H1 (cell line): ENCODE measurements around the gene FIGNL1. TPM values are rescaled to one million over a fixed set of nuclear protein-coding genes. Genes with fewer than 3 reads are reported as not detected.

ENCODE experiments used
- CTCF ChIA-PET: fragments of 300-600 bp; sonication (Branson Sonifier 250); formaldehyde crosslinking; loops from one replicate; lab custom pipeline; 2021; ENCODE audit not compliant: partially characterized antibody; lab: Charles Lee
- POLR2A ChIA-PET: fragments of 300-600 bp; sonication (Branson Sonifier 250); formaldehyde crosslinking; loops from one replicate; lab custom pipeline; 2021; ENCODE audit warnings: inconsistent platforms; ENCODE audit not compliant: partially characterized antibody; lab: Charles Lee
- DNase-seq, 2 experiments: peaks; one replicate each; pipeline versions ENCODE4 v3.0.0 to v3.0.0-alpha.2; 2010 to 2022; ENCODE audit warnings: low spot score in 2 of 2, low read depth in 1 of 2, mixed read lengths in 1 of 2
- FAIRE-seq: peaks from 2 replicates; lab custom pipeline; 2011; peaks lifted over from hg19 to GRCh38; lab: Jason Lieb, UNC
- H2AFZ ChIP-seq: 2 replicates; pipeline ENCODE4 v1.8.1; 2012; ENCODE audit warnings: low read length, inconsistent platforms
- H2AK5ac ChIP-seq: 2 replicates; pipeline ENCODE4 v1.6.1; 2013; ENCODE audit warnings: low read depth, low read length
- H2BK120ac ChIP-seq: replicated peaks from 2 replicates; pipeline ENCODE3; 2013; ENCODE audit warnings: low read depth, low read length, inconsistent platforms
- H2BK12ac ChIP-seq: 2 replicates; pipeline ENCODE4 v1.6.1; 2013; ENCODE audit warnings: low read depth, low read length
- H2BK15ac ChIP-seq: 2 replicates; pipeline ENCODE4 v1.6.1; 2013; ENCODE audit warnings: low read length
- H2BK20ac ChIP-seq: 2 replicates; pipeline ENCODE4 v1.6.1; 2013; ENCODE audit warnings: low read length
- H2BK5ac ChIP-seq: 2 replicates; pipeline ENCODE4 v1.6.1; 2013; ENCODE audit warnings: low read depth, low read length
- H3K14ac ChIP-seq: 2 replicates; pipeline ENCODE4 v1.6.1; 2013; ENCODE audit warnings: inconsistent platforms; ENCODE audit not compliant: insufficient read length
- H3K18ac ChIP-seq: 2 replicates; pipeline ENCODE4 v1.6.1; 2013; ENCODE audit warnings: low read length; ENCODE audit errors: extremely low read depth
- H3K23ac ChIP-seq: 2 replicates; pipeline ENCODE4 v1.6.1; 2013; ENCODE audit warnings: inconsistent platforms; ENCODE audit not compliant: insufficient read length
- H3K23me2 ChIP-seq: 2 replicates; pipeline ENCODE4 v1.6.1; 2013; ENCODE audit warnings: low read depth, low read length
- H3K27ac ChIP-seq: 2 replicates; pipeline ENCODE4 v1.6.1; 2011; ENCODE audit warnings: low read depth, low read length, inconsistent platforms
- H3K27me3 ChIP-seq, 4 experiments: replicated peaks in 1 of 4; 1 replicate in 1 of 4; 2 replicates in 3 of 4; pipeline versions ENCODE4 v1.6.1 to v1.8.1; 2011 to 2013; ENCODE audit warnings: low read length in 3 of 4, mild to moderate bottlenecking in 3 of 4, inconsistent platforms in 2 of 4, mixed read lengths in 2 of 4, moderate library complexity in 1 of 4; ENCODE audit not compliant: control insufficient read depth in 3 of 4, insufficient read depth in 3 of 4; ENCODE audit errors: extremely low read depth in 1 of 4
- H3K36me3 ChIP-seq, 4 experiments: 2 replicates each; pipeline versions ENCODE4 v1.6.1 to v1.8.1; 2011 to 2013; ENCODE audit warnings: mild to moderate bottlenecking in 4 of 4, low read length in 3 of 4, moderate library complexity in 2 of 4, control low read depth in 1 of 4, inconsistent platforms in 1 of 4; ENCODE audit not compliant: insufficient read depth in 4 of 4, control insufficient read depth in 2 of 4
- H3K4ac ChIP-seq: replicated peaks from 2 replicates; pipeline ENCODE3; 2013; ENCODE audit warnings: low read length, low read depth, mixed read lengths, inconsistent platforms; ENCODE audit not compliant: insufficient read length
- H3K4me1 ChIP-seq, 4 experiments: replicated peaks in 1 of 4; 1 replicate in 1 of 4; 2 replicates in 3 of 4; pipeline versions ENCODE4 v1.6.1 to v1.8.1; 2011 to 2013; ENCODE audit warnings: low read length in 3 of 4, inconsistent platforms in 2 of 4, mixed read lengths in 1 of 4; ENCODE audit not compliant: insufficient read depth in 4 of 4, control insufficient read depth in 3 of 4
- H3K4me2 ChIP-seq, 2 experiments: 2 replicates each; pipeline versions ENCODE4 v1.6.1 to v1.8.1; 2011 to 2013; ENCODE audit warnings: low read depth in 2 of 2, low read length in 2 of 2, control low read depth in 1 of 2, inconsistent platforms in 1 of 2, mild to moderate bottlenecking in 1 of 2; ENCODE audit not compliant: insufficient read depth in 1 of 2
- H3K4me3 ChIP-seq, 4 experiments: fragments of 200-600, 300-600 bp in 1 of 4; sonication (generic), shearing (Covaris generic), sonication (Bioruptor Twin) in 1 of 4; 2 replicates each; pipeline versions ENCODE4 v1.5.1 to v1.8.1; 2011 to 2016; ENCODE audit warnings: low read length in 4 of 4, low read depth in 3 of 4, control low read depth in 2 of 4, inconsistent platforms in 2 of 4, mild to moderate bottlenecking in 2 of 4, mixed read lengths in 1 of 4, moderate library complexity in 1 of 4; ENCODE audit not compliant: insufficient read depth in 2 of 4; ENCODE audit errors: extremely low read depth in 1 of 4
- H3K56ac ChIP-seq: replicated peaks from 2 replicates; pipeline ENCODE3; 2013; ENCODE audit warnings: low read depth, mild to moderate bottlenecking, mixed read lengths, low read length, inconsistent platforms; ENCODE audit not compliant: insufficient read length
- H3K79me1 ChIP-seq: 2 replicates; pipeline ENCODE4 v1.6.1; 2013; ENCODE audit warnings: low read depth, low read length, control low read depth
- H3K79me2 ChIP-seq, 2 experiments: 2 replicates each; pipeline versions ENCODE4 v1.6.1 to v1.8.1; 2012 to 2013; ENCODE audit warnings: low read length in 2 of 2, mild to moderate bottlenecking in 2 of 2, inconsistent platforms in 1 of 2; ENCODE audit not compliant: insufficient read depth in 2 of 2, control insufficient read depth in 1 of 2
- H3K9ac ChIP-seq, 4 experiments: replicated peaks in 1 of 4; 1 replicate in 1 of 4; 2 replicates in 3 of 4; pipeline versions ENCODE4 v1.6.1 to v1.8.1; 2011 to 2013; ENCODE audit warnings: low read depth in 3 of 4, low read length in 3 of 4, control low read depth in 2 of 4, mild to moderate bottlenecking in 2 of 4, moderate library complexity in 2 of 4, inconsistent platforms in 1 of 4; ENCODE audit errors: extremely low read depth in 1 of 4
- H3K9me3 ChIP-seq, 2 experiments: 2 replicates each; pipeline versions ENCODE4 v1.6.1 to v1.8.1; 2012 to 2013; ENCODE audit warnings: mild to moderate bottlenecking in 2 of 2, moderate library complexity in 2 of 2, control low read depth in 1 of 2, inconsistent platforms in 1 of 2, low read depth in 1 of 2, low read length in 1 of 2, mixed read lengths in 1 of 2; ENCODE audit not compliant: insufficient read depth in 2 of 2
- H4K20me1 ChIP-seq, 2 experiments: replicated peaks in 1 of 2; 2 replicates each; pipeline versions ENCODE3 to v1.8.1; 2011 to 2013; ENCODE audit warnings: inconsistent platforms in 2 of 2, low read length in 2 of 2, mild to moderate bottlenecking in 1 of 2; ENCODE audit not compliant: insufficient read depth in 2 of 2, control insufficient read depth in 1 of 2
- H4K5ac ChIP-seq: 2 replicates; pipeline ENCODE4 v1.6.1; 2013; ENCODE audit warnings: low read length, low read depth, mixed read lengths, inconsistent platforms; ENCODE audit not compliant: insufficient read length
- H4K8ac ChIP-seq: 2 replicates; pipeline ENCODE4 v1.8.0; 2013; ENCODE audit warnings: mild to moderate bottlenecking, moderate library complexity, low read length, inconsistent platforms; ENCODE audit not compliant: insufficient read depth; ENCODE audit errors: extremely low read depth
- H4K91ac ChIP-seq: replicated peaks from 2 replicates; pipeline ENCODE3; 2013; ENCODE audit warnings: low read length, mixed read lengths, inconsistent platforms; ENCODE audit not compliant: insufficient read length
- ATF2 ChIP-seq: IDR thresholded peaks from 2 replicates; pipeline ENCODE4 v1.6.1; 2012; ENCODE audit warnings: low read length, inconsistent platforms
- EGR1 ChIP-seq: IDR thresholded peaks from 2 replicates; pipeline ENCODE4 v1.6.1; 2011; ENCODE audit warnings: low read depth, low read length, borderline replicate concordance
- EZH2 ChIP-seq: fragments of 200-600 bp; sonication (generic); IDR thresholded peaks from 2 replicates; pipeline ENCODE4 v1.7.1; 2012; ENCODE audit warnings: low read depth, mild to moderate bottlenecking, moderate library complexity, low read length, inconsistent platforms; ENCODE audit not compliant: severe bottlenecking
- GTF2F1 ChIP-seq: IDR thresholded peaks from 2 replicates; pipeline ENCODE4 v1.6.1; 2012; ENCODE audit warnings: low read depth, low read length, improper control_type of control experiment, borderline replicate concordance
- MAX ChIP-seq: IDR thresholded peaks from 2 replicates; pipeline ENCODE4 v1.6.1; 2012; ENCODE audit warnings: inconsistent platforms
- RAD21 ChIP-seq, 2 experiments: IDR thresholded peaks in 1 of 2; conservative IDR thresholded peaks in 1 of 2; 2 replicates each; pipeline ENCODE4 v1.6.1; 2011; ENCODE audit warnings: low read depth in 2 of 2, low read length in 2 of 2, improper control_type of control experiment in 1 of 2, inconsistent platforms in 1 of 2, mild to moderate bottlenecking in 1 of 2, moderate library complexity in 1 of 2
- RXRA ChIP-seq: IDR thresholded peaks from 2 replicates; pipeline ENCODE4 v1.6.1; 2011; ENCODE audit warnings: low read depth, mild to moderate bottlenecking, low read length, moderate library complexity; ENCODE audit not compliant: insufficient read depth
- SIRT6 ChIP-seq: IDR thresholded peaks from one replicate; pipeline ENCODE4 v1.7.1; 2012; ENCODE audit warnings: low read length, inconsistent platforms
- SIX5 ChIP-seq: IDR thresholded peaks from 2 replicates; pipeline ENCODE4 v1.6.1; 2011; ENCODE audit warnings: mild to moderate bottlenecking, low read depth, low read length
- SP4 ChIP-seq: IDR thresholded peaks from 2 replicates; pipeline ENCODE4 v1.6.1; 2012; ENCODE audit warnings: low read length, inconsistent platforms
- YY1 ChIP-seq: IDR thresholded peaks from 2 replicates; pipeline ENCODE4 v1.6.1; 2011; ENCODE audit warnings: low read depth, mild to moderate bottlenecking, low read length
- WGBS, 2 experiments: shearing (Covaris generic) in 1 of 2; methylation state at CpG; one replicate each; pipeline versions ENCODE4 v1.1.6 to v1.1.7; 2013 to 2015; ENCODE audit warnings: low lambda C conversion rate in 2 of 2, mixed read lengths in 2 of 2, inconsistent platforms in 1 of 2, low coverage in 1 of 2, missing lambda C conversion rate in 1 of 2; ENCODE audit not compliant: insufficient replicate concordance in 2 of 2, insufficient coverage in 1 of 2, insufficient read length in 1 of 2; ENCODE audit errors: extremely low coverage in 1 of 2, missing lambda C conversion rate in 1 of 2; 5-methylcytosine and 5-hydroxymethylcytosine counted together
- polyA plus RNA-seq, 7 experiments: library from polyadenylated mRNA; depleted of rRNA in 3 of 7; stranded (reverse) in 5 of 7; unstranded in 2 of 7; fragments of >200 nt in 5 of 7; fragments of 200-250 nt in 2 of 7; gene quantifications; 1 replicate in 5 of 7; 2 replicates in 1 of 7; 4 replicates in 1 of 7; pipeline versions ENCODE4 v1.2.1 to v1.2.3, GENCODE V29; 2011 to 2013; ENCODE audit warnings: missing spikeins in 2 of 7, mixed read lengths in 2 of 7
- total RNA-seq: library from RNA; stranded (reverse); fragmentation: NEBNext Ultra II Directional; extraction: Animal tissue kit (Norgen Biotek cat#: 25700); gene quantifications from 2 replicates; pipeline ENCODE4 v1.2.1, GENCODE V29; 2021

FIGNL1 gene
- total and polyA plus RNA-seq, 2 of the 8 experiments (the other 6 are each of a cell fraction or from before 2014, with no cell fraction given) = 6.5 to 9.9 TPM

GRCh38 chr7:50497068-50497642, 47.0 kb upstream of the FIGNL1 start:
- Histone ChIP-seq H3K14ac (no peak overlapping the region), H2BK20ac (no peak overlapping the region), H3K9ac (no peak overlapping the region), H3K18ac (no peak overlapping the region), H3K4me1 (no peaks in the 10 kb centered on the region), H2BK12ac (no peak overlapping the region), H3K23ac (no peak overlapping the region), H3K79me1 (no peaks in the 10 kb centered on the region), H3K79me2 (no peaks in the 10 kb centered on the region), H4K91ac (no peak overlapping the region), H3K27me3 (no peaks in the 10 kb centered on the region), H2AFZ (no peak overlapping the region), H4K20me1 (no peaks in the 10 kb centered on the region), H4K5ac (no peak overlapping the region), H3K56ac (no peak overlapping the region), H2BK15ac (no peak overlapping the region), H2BK5ac (no peak overlapping the region), H3K36me3 (no peaks in the 10 kb centered on the region), H2AK5ac (no peak overlapping the region), H3K4ac (no peak overlapping the region), H3K9me3 (no peaks in the 10 kb centered on the region), H3K23me2 (no peaks in the 10 kb centered on the region), H3K4me2 (no peak overlapping the region), H2BK120ac (no peak overlapping the region), H3K4me3 (no peak overlapping the region), H4K8ac (no peak overlapping the region), H3K27ac (no peak overlapping the region)
- no peak for FAIRE-seq
- POLR2A ChIA-PET = no interaction called here
- no peak for DNase-seq
- 89% methylated on average over 8 of the region's 8 CpGs; no CpG with 5 or more reads in 1 of the 2 experiments for WGBS, 2 experiments
- CTCF ChIA-PET = interaction anchor here (0.7 to 1.5 kb wide), 8 partner anchors 8 to 644 kb away, joined by 3 to 4 read pairs (median 3); no protein-coding TSS in a partner anchor
- TF ChIP-seq SIX5 (no peak), YY1 (no peak), SIRT6 (no peak), EZH2 (no peak), GTF2F1 (no peak), MAX (no peak), RAD21 (IDR thresholded peaks at IDR 0.05 in 1 of 2, conservative IDR thresholded peaks at IDR 0.05 in 1 of 2; ENCODE audit: low read depth in 2 of 2, low read length in 2 of 2) (no peak), ATF2 (no peak), RXRA (no peak), EGR1 (no peak), SP4 (no peak)
